Breast epithelium (tissue), 4 donors: ENCODE measurements around the gene ZFYVE21. TPM values are rescaled to one million over a fixed set of nuclear protein-coding genes. Genes with fewer than 3 reads are reported as not detected.

Experiments
- DNase-seq, 2 donors: peaks; one replicate each; pipeline ENCODE4 v3.0.0-alpha.2; 2019; ENCODE audit warnings: low spot score in 2 of 2
- H3K27ac ChIP-seq, 2 donors: fragments of 200-600 bp; sonication (generic) in 1 of 2; one replicate each; pipeline ENCODE4 v1.5.1; 2016 to 2019; ENCODE audit warnings: mild to moderate bottlenecking in 1 of 2
- H3K27me3 ChIP-seq, 2 donors: fragments of 200-600 bp; sonication (generic) in 1 of 2; one replicate each; pipeline versions ENCODE4 v1.5.1 to v1.6.0; 2017 to 2019; ENCODE audit warnings: control low read depth in 1 of 2, mild to moderate bottlenecking in 1 of 2
- H3K36me3 ChIP-seq: fragments of 200-600 bp; one replicate; pipeline ENCODE4 v1.5.1; 2019
- H3K4me1 ChIP-seq, 2 donors: fragments of 200-600 bp; sonication (generic); one replicate each; pipeline ENCODE4 v1.5.1; 2016 to 2019; ENCODE audit warnings: control low read depth in 1 of 2
- H3K4me3 ChIP-seq, 3 donors: fragments of 200-600 bp; sonication (generic); 1 replicate in 2 of 3; 2 replicates in 1 of 3; pipeline ENCODE4 v1.5.1; 2016 to 2019; ENCODE audit warnings: mild to moderate bottlenecking in 3 of 3, moderate library complexity in 2 of 3
- H3K9me3 ChIP-seq, 2 donors: fragments of 200-600 bp; sonication (generic) in 1 of 2; one replicate each; pipeline ENCODE4 v1.5.1; 2016 to 2019; ENCODE audit warnings: control low read depth in 1 of 2
- CTCF ChIP-seq, 3 donors: fragments of 450-650 bp; IDR thresholded peaks; one replicate each; pipeline ENCODE4 v1.5.1; 2016 to 2017; ENCODE audit warnings: antibody characterized with exemption in 3 of 3, mild to moderate bottlenecking in 3 of 3, moderate library complexity in 3 of 3
- POLR2A ChIP-seq: fragments of 450-650 bp; IDR thresholded peaks from one replicate; pipeline ENCODE4 v1.6.1; 2016; ENCODE audit warnings: antibody characterized with exemption, mild to moderate bottlenecking, moderate library complexity
- POLR2AphosphoS5 ChIP-seq, 3 donors: sonication (generic); formaldehyde crosslinking; IDR thresholded peaks; one replicate each; pipeline ENCODE4 v1.6.1; 2017; ENCODE audit warnings: antibody characterized with exemption in 3 of 3
- intact Hi-C: fragments of 100-400 bp; cut with DNase I; formaldehyde crosslinking; loops from one replicate; pipeline ENCODE4 v1.15.1; 2023; ENCODE audit warnings: low total_unique reads
- total RNA-seq, 3 donors: library from RNA; depleted of rRNA; stranded (reverse); fragments of >200 nt; gene quantifications; one replicate each; pipeline ENCODE4 v1.1.0, GENCODE V29; 2016

ZFYVE21 gene
- total RNA-seq, 3 donors from 2014 or later, result 57.4 to 140 (median 96.0) TPM

- H3K36me3 ChIP-seq, result no peaks in the 10 kb centered on the region
- H3K4me1 ChIP-seq, result no peaks in the 10 kb centered on the region
- no peak for DNase-seq
- no peak for TF ChIP-seq POLR2AphosphoS5 (IDR thresholded peaks at IDR 0.05)
- no peak for TF ChIP-seq POLR2A
- no peak for TF ChIP-seq CTCF (IDR thresholded peaks at IDR 0.05)
- no peaks in the 10 kb centered on the region for H3K9me3 ChIP-seq
- H3K27me3 ChIP-seq, result no peaks in the 10 kb centered on the region
- no peak overlapping the region for H3K27ac ChIP-seq
- H3K4me3 ChIP-seq, result no peak overlapping the region
- intact Hi-C loops, result no loop called here
Observed at GRCh38 chr14:103746701-103747100, 31.1 kb downstream of the ZFYVE21 start.

- no peaks in the 10 kb centered on the region for H3K36me3 ChIP-seq
- H3K4me3 ChIP-seq, result no peak overlapping the region
- no peaks in the 10 kb centered on the region for H3K27me3 ChIP-seq
- intact Hi-C loops, result no loop called here
- no peaks in the 10 kb centered on the region for H3K4me1 ChIP-seq
- TF ChIP-seq POLR2AphosphoS5 (IDR thresholded peaks at IDR 0.05), result no peak
- no peak for TF ChIP-seq CTCF (IDR thresholded peaks at IDR 0.05)
- TF ChIP-seq POLR2A, result no peak
- no peaks in the 10 kb centered on the region for H3K9me3 ChIP-seq
- DNase-seq, result no peak
- no peak overlapping the region for H3K27ac ChIP-seq
Observed at GRCh38 chr14:103748534-103748857, 32.9 kb downstream of the ZFYVE21 start.

GRCh38 chr14:103749452-103749851 lies 33.8 kb downstream of the ZFYVE21 start:
- no peak overlapping the region for H3K4me3 ChIP-seq
- DNase-seq, result no peak
- TF ChIP-seq CTCF (IDR thresholded peaks at IDR 0.05) (no peak), POLR2AphosphoS5 (IDR thresholded peaks at IDR 0.05) (no peak), POLR2A (no peak)
- no peaks in the 10 kb centered on the region for H3K27me3 ChIP-seq
- H3K9me3 ChIP-seq, result no peaks in the 10 kb centered on the region
- intact Hi-C loops, result no loop called here
- H3K4me1 ChIP-seq, result no peaks in the 10 kb centered on the region
- H3K36me3 ChIP-seq, result no peaks in the 10 kb centered on the region
- no peak overlapping the region for H3K27ac ChIP-seq

- Histone ChIP-seq H3K27me3 (no peaks in the 10 kb centered on the region), H3K27ac (no peak overlapping the region), H3K4me1 (no peaks in the 10 kb centered on the region), H3K9me3 (no peaks in the 10 kb centered on the region), H3K4me3 (no peak overlapping the region), H3K36me3 (no peaks in the 10 kb centered on the region)
- no peak for TF ChIP-seq POLR2AphosphoS5 (IDR thresholded peaks at IDR 0.05)
- TF ChIP-seq CTCF (IDR thresholded peaks at IDR 0.05), result no peak
- no peak for TF ChIP-seq POLR2A
- intact Hi-C loops, result no loop called here
- DNase-seq, result no peak
Observed at GRCh38 chr14:103749860-103750259, 34.2 kb downstream of the ZFYVE21 start.

- TF ChIP-seq CTCF (IDR thresholded peaks at IDR 0.05), result no peak
- TF ChIP-seq POLR2AphosphoS5 (IDR thresholded peaks at IDR 0.05), result no peak
- no peak for TF ChIP-seq POLR2A
- Histone ChIP-seq H3K36me3 (no peaks in the 10 kb centered on the region), H3K27me3 (no peaks in the 10 kb centered on the region), H3K9me3 (no peaks in the 10 kb centered on the region), H3K4me1 (no peaks in the 10 kb centered on the region), H3K4me3 (no peak overlapping the region), H3K27ac (no peak overlapping the region)
- no peak for DNase-seq
- intact Hi-C loops, result no loop called here
Observed at GRCh38 chr14:103753774-103754173, 38.2 kb downstream of the ZFYVE21 start.
